GM12878 (cell line): ENCODE data around the gene PDLIM4. TPM values are rescaled to one million over a fixed set of nuclear protein-coding genes. Genes with fewer than 3 reads are reported as not detected.

Experiments used
- ATAC-seq: fragments of 200-7000 bp; cut with Tn5 transposase; 3 replicates; pipeline ENCODE4 v1.9.1; 2020; ENCODE audit warnings: mild to moderate bottlenecking, moderate library complexity
- BruUV-seq: library from RNA; stranded (reverse); fragments of 400-500 nt; replicated peaks from 2 replicates; lab custom pipeline; 2021; lab: Mats Ljungman, UMichigan
- CTCF ChIA-PET: fragments of 300-600 bp; sonication (Branson Sonifier 250); formaldehyde crosslinking; extraction: SDS; loops from one replicate; lab custom pipeline; 2021; ENCODE audit warnings: inconsistent platforms; lab: Yijun Ruan, JAX
- POLR2A ChIA-PET: fragments of 350-600 bp; formaldehyde crosslinking; extraction: SDS; loops from one replicate; lab custom pipeline; 2021; ENCODE audit warnings: inconsistent platforms; lab: Charles Lee
- RAD21 ChIA-PET: fragments of 300-600 bp; sonication (Branson Sonifier 250); formaldehyde crosslinking; loops from one replicate; lab custom pipeline; 2023; ENCODE audit warnings: antibody characterized with exemption; ENCODE audit not compliant: unreplicated experiment; lab: Charles Lee
- SMC1A ChIA-PET: fragments of 300-600 bp; sonication (Branson Sonifier 250); formaldehyde crosslinking; loops from one replicate; lab custom pipeline; 2023; ENCODE audit not compliant: unreplicated experiment, uncharacterized antibody; lab: Charles Lee
- DNase-seq: peaks from one replicate; pipeline ENCODE4 v3.0.0-alpha.2; 2011; ENCODE audit warnings: low read depth, low spot score
- FAIRE-seq: peaks from 3 replicates; lab custom pipeline; 2011; peaks lifted over from hg19 to GRCh38; lab: Jason Lieb, UNC
- H2AFZ ChIP-seq: 2 replicates; pipeline ENCODE4 v1.6.0; 2011; ENCODE audit warnings: low read depth, low read length, control low read depth; ENCODE audit not compliant: control insufficient read depth
- H3K27ac ChIP-seq: 2 replicates; pipeline ENCODE4 v1.5.1; 2011; ENCODE audit warnings: control low read depth; ENCODE audit not compliant: control insufficient read depth, insufficient read depth
- H3K27me3 ChIP-seq, 2 experiments: replicated peaks in 1 of 2; 2 replicates each; pipeline versions ENCODE4 v1.6.0 to v1.6.1; 2011; ENCODE audit warnings: low read length in 1 of 2; ENCODE audit not compliant: control insufficient read depth in 2 of 2, insufficient read depth in 2 of 2
- H3K36me3 ChIP-seq, 2 experiments: 2 replicates each; pipeline ENCODE4 v1.5.1; 2011; ENCODE audit warnings: low read length in 1 of 2; ENCODE audit not compliant: control insufficient read depth in 2 of 2, insufficient read depth in 2 of 2
- H3K4me1 ChIP-seq: 2 replicates; pipeline ENCODE4 v1.6.1; 2011; ENCODE audit warnings: mild to moderate bottlenecking, low read length, moderate library complexity, mixed read lengths; ENCODE audit not compliant: control insufficient read depth, insufficient read depth
- H3K4me2 ChIP-seq: 2 replicates; pipeline ENCODE4 v1.6.0; 2011; ENCODE audit warnings: control low read depth; ENCODE audit not compliant: control insufficient read depth, insufficient read depth
- H3K4me3 ChIP-seq: fragments of 200-600 bp; sonication (generic); 2 replicates; pipeline ENCODE4 v1.5.1; 2016
- H3K79me2 ChIP-seq: 2 replicates; pipeline ENCODE4 v1.6.0; 2011; ENCODE audit warnings: low read length; ENCODE audit not compliant: control insufficient read depth, insufficient read depth
- H3K9ac ChIP-seq: 2 replicates; pipeline ENCODE4 v1.8.0; 2011; ENCODE audit warnings: low read length, control low read depth, mixed read lengths; ENCODE audit not compliant: control insufficient read depth, insufficient read depth
- H3K9me3 ChIP-seq: replicated peaks from 3 replicates; pipeline ENCODE4 v1.5.1; 2011; ENCODE audit warnings: mild to moderate bottlenecking, low read length; ENCODE audit not compliant: control insufficient read depth, insufficient read depth
- H4K20me1 ChIP-seq: 2 replicates; pipeline ENCODE4 v1.6.0; 2011; ENCODE audit not compliant: control insufficient read depth, insufficient read depth
- ASH2L ChIP-seq: fragments of 300-600, 200-600 bp; sonication (generic); IDR thresholded peaks from 2 replicates; pipeline ENCODE4 v1.6.1; 2017; ENCODE audit warnings: low read depth, mild to moderate bottlenecking, borderline replicate concordance
- CHD1 ChIP-seq: IDR thresholded peaks from 2 replicates; pipeline ENCODE4 v1.6.1; 2012; ENCODE audit warnings: low read depth, low read length, improper control_type of control experiment
- IRF4 ChIP-seq: IDR thresholded peaks from 2 replicates; pipeline ENCODE4 v1.6.1; 2011; ENCODE audit warnings: low read depth, low read length
- JUND ChIP-seq: IDR thresholded peaks from 2 replicates; pipeline ENCODE4 v1.6.1; 2012; ENCODE audit warnings: low read depth, mild to moderate bottlenecking, low read length, improper control_type of control experiment, moderate library complexity
- RUNX3 ChIP-seq: IDR thresholded peaks from 2 replicates; pipeline ENCODE4 v1.6.1; 2012; ENCODE audit warnings: low read length, inconsistent platforms
- SMC3 ChIP-seq: IDR thresholded peaks from 2 replicates; pipeline ENCODE4 v1.6.1; 2011; ENCODE audit warnings: low read length, improper control_type of control experiment, borderline replicate concordance
- SREBF1 ChIP-seq: IDR thresholded peaks from 2 replicates; pipeline ENCODE4 v1.6.1; 2012; ENCODE audit warnings: mild to moderate bottlenecking, low read length
- WGBS: methylation state at CpG from one replicate; pipeline ENCODE4 v1.1.6; 2016; ENCODE audit warnings: low lambda C conversion rate; ENCODE audit not compliant: insufficient replicate concordance, insufficient coverage; ENCODE audit errors: missing lambda C conversion rate; 5-methylcytosine and 5-hydroxymethylcytosine counted together
- in situ Hi-C: fragments of 300-500 bp; cut with MboI; formaldehyde crosslinking; loops from 9 replicates; pipeline ENCODE4 v1.14.3; 2018; ENCODE audit warnings: mixed read lengths
- intact Hi-C: fragments of 100-400 bp; cut with micrococcal nuclease; formaldehyde crosslinking; loops from one replicate; pipeline ENCODE4 v1.14.2; 2022; ENCODE audit not compliant: unreplicated experiment
- polyA plus RNA-seq, 11 experiments: library from polyadenylated mRNA; depleted of rRNA in 4 of 11; unstranded in 6 of 11; stranded (reverse) in 5 of 11; fragments of >200 nt; fragmentation: Nextera tagmentation in 4 of 11; fragmentation: Illumina TruSeq in 1 of 11; extraction: Ambion mirVana in 4 of 11; extraction: Trizol in 1 of 11; gene quantifications; 1 replicate in 1 of 11; 2 replicates in 10 of 11; pipeline versions ENCODE4 v1.2.1 to v1.2.3, GENCODE V29; 2011 to 2016; ENCODE audit warnings: inconsistent platforms in 2 of 11, missing spikeins in 2 of 11, low read depth in 1 of 11
- total RNA-seq, 4 experiments: library from RNA; depleted of rRNA in 3 of 4; stranded (reverse); fragments of >200 nt in 3 of 4; fragmentation: Illumina TruSeq in 1 of 4; extraction: Trizol in 1 of 4; gene quantifications; 2 replicates each; pipeline versions ENCODE4 v1.2.1 to v1.2.3, GENCODE V29; 2013 to 2021
- TF ChIP-seq, protein P1 (sequence below): fragments of 450-650 bp; IDR thresholded peaks from 2 replicates; pipeline ENCODE4 v1.6.1; 2014; ENCODE audit warnings: mild to moderate bottlenecking

PDLIM4 gene
- total and polyA plus RNA-seq, 10 of the 15 experiments (the other 5 are each of a cell fraction or from before 2014, with no cell fraction given), result 0.13 to 1.7 (median 0.39) TPM; not detected in 3

DNA sequence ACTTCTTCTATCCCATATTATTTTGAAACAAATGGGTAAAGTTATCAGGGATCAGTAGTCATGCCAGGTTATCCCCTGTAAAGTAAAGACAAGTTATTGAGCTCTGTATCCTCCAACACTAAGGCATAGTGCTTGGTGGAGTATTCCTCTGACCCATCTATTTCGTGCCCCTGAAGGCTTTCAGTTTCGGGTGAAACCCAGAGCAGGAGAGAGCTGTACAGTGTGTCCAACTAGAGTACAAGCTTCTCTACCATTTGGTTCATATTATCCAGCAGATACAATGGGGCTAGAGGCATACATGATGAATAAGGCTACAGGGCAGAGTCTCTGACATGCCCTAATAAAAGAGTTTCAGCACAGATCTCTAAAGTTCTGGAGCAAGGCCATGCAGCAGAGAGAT lies 33.5 kb downstream of the PDLIM4 start:
- Histone ChIP-seq H3K27me3 (peaks cover 6 to 24% of the 10 kb centered on the region in 2 experiments; a peak in 3 of 4 replicates), H3K36me3 (no peaks in the 10 kb centered on the region), H4K20me1 (no peaks in the 10 kb centered on the region; the same call in 1 of the 2 replicates), H2AFZ (no peak overlapping the region), H3K79me2 (no peaks in the 10 kb centered on the region), H3K9ac (no peak overlapping the region), H3K4me2 (no peak overlapping the region), H3K4me3 (no peak overlapping the region), H3K27ac (no peak overlapping the region), H3K9me3 (no peaks in the 10 kb centered on the region), H3K4me1 (peaks cover 21% of the 10 kb centered on the region)
- ATAC-seq (no peak), DNase-seq (no peak), FAIRE-seq (no peak)
- ChIA-PET RAD21 (interaction anchor here (1.0 to 4.9 kb wide), 9 partner anchors 23 to 215 kb away, joined by 3 to 38 read pairs (median 5); no protein-coding TSS in a partner anchor), POLR2A (interaction anchor here (0.6 to 1.4 kb wide), 5 partner anchors 13 to 77 kb away, joined by 3 to 5 read pairs (median 3); no protein-coding TSS in a partner anchor), CTCF (interaction anchor here (1.0 to 5.6 kb wide), 7 partner anchors 10 to 78 kb away, joined by 3 to 66 read pairs (median 4); partner anchors contain the start of gene SLC22A5), SMC1A (interaction anchor here (1.3 to 4.3 kb wide), 6 partner anchors 16 to 75 kb away, joined by 3 to 38 read pairs (median 4); no protein-coding TSS in a partner anchor)
- WGBS, result 0% methylated on average over 2 of the region's 2 CpGs
- TF ChIP-seq, protein P1, sequence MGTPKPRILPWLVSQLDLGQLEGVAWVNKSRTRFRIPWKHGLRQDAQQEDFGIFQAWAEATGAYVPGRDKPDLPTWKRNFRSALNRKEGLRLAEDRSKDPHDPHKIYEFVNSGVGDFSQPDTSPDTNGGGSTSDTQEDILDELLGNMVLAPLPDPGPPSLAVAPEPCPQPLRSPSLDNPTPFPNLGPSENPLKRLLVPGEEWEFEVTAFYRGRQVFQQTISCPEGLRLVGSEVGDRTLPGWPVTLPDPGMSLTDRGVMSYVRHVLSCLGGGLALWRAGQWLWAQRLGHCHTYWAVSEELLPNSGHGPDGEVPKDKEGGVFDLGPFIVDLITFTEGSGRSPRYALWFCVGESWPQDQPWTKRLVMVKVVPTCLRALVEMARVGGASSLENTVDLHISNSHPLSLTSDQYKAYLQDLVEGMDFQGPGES, result no peak
- no peak for TF ChIP-seq CHD1
- no peak for TF ChIP-seq RUNX3
- no peak for TF ChIP-seq SMC3
- no peak for TF ChIP-seq IRF4
- no peak for TF ChIP-seq SREBF1
- TF ChIP-seq ASH2L, result no peak
- TF ChIP-seq JUND, result no peak
- in situ Hi-C loops (no loop called here), intact Hi-C loops (no loop called here)
- no TSS peak for BruUV-seq
